NT2/D1 (cell line): ENCODE results near the gene SPHK1.

ENCODE experiments used
- DNase-seq: peaks from one replicate; pipeline ENCODE4 v3.0.0-alpha.2; 2011; ENCODE audit warnings: low read depth, low spot score
- H3K27me3 ChIP-seq: 2 replicates; pipeline ENCODE4 v1.6.0; 2011; ENCODE audit warnings: mild to moderate bottlenecking; ENCODE audit not compliant: insufficient read length, insufficient read depth
- H3K36me3 ChIP-seq: 2 replicates; pipeline ENCODE4 v1.6.1; 2011; ENCODE audit warnings: mild to moderate bottlenecking, low read length, mixed read lengths; ENCODE audit not compliant: insufficient read depth, insufficient read length
- H3K4me1 ChIP-seq: 2 replicates; pipeline ENCODE4 v1.5.1; 2011; ENCODE audit not compliant: insufficient read depth, insufficient read length
- H3K4me3 ChIP-seq: 2 replicates; pipeline ENCODE4 v1.5.1; 2011; ENCODE audit warnings: low read depth; ENCODE audit not compliant: insufficient read length
- H3K9ac ChIP-seq: 2 replicates; pipeline ENCODE4 v1.6.0; 2011; ENCODE audit warnings: low read depth; ENCODE audit not compliant: insufficient read length
- H3K9me3 ChIP-seq: 2 replicates; pipeline ENCODE4 v1.5.1; 2011; ENCODE audit warnings: mild to moderate bottlenecking, low read length; ENCODE audit not compliant: insufficient read depth
- SUZ12 ChIP-seq: IDR thresholded peaks from 2 replicates; pipeline ENCODE4 v1.6.1; 2011; ENCODE audit not compliant: insufficient read length, insufficient read depth; ENCODE audit errors: extremely low read depth
- YY1 ChIP-seq: IDR thresholded peaks from 2 replicates; pipeline ENCODE4 v1.6.1; 2011; ENCODE audit not compliant: insufficient read length, insufficient read depth
- ZNF274 ChIP-seq: IDR thresholded peaks from 2 replicates; pipeline ENCODE4 v1.6.1; 2011; ENCODE audit warnings: mild to moderate bottlenecking, low read depth, low read length

Gene SPHK1

DNA sequence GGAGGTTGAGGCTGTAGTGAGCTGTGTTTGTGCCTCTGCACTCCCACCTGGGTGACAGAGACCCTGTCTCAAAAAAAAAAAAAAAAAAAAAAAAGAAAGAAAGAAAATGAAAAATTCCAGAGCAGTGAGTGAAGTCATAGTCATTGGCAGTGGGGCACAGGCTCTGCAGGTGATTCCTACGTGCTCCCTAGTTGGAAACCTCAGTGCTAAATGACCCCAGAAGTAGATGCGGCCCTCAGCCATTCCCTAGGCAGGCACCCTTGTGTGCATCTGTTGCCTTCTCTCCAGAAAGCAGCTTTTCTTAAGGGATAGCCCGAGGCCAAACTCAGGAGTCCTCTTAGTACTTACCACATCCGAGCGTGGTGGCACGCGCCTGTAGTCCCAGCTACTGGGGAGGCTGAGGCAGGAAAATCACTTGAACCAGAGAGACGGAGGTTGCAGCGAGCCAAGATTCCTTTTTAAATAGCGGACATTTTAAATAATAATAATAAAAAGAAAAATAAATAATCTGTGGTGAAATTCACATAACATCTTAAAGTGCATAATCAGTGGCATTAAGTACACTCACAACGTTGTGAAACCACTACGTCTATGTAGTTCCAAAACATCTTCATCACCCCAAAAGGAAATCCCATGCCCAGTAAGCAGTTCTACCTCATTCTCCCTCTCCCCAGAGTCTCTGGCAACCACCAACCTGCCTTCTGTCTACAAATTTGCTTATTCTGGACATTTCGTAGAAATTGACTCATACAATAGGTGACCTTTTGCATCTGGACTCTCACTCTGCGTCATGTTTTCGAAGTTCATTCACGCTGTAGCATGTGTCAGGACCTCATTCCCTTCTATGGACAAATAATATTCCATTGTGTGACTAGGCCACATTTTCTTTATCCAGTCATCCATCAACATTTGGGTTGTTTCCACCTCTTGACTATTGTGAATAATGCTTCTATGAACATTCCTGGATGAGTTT is 12.5 kb upstream of the SPHK1 start:
- Histone ChIP-seq H3K4me3 (no peak overlapping the region), H3K9ac (no peak overlapping the region), H3K4me1 (peaks cover 18% of the 10 kb centered on the region), H3K36me3 (no peaks in the 10 kb centered on the region), H3K27me3 (no peaks in the 10 kb centered on the region), H3K9me3 (peaks cover 17% of the 10 kb centered on the region; the same call in 1 of the 2 replicates)
- no peak for DNase-seq
- no peak for TF ChIP-seq YY1
- no peak for TF ChIP-seq ZNF274
- no peak for TF ChIP-seq SUZ12

- no peak for DNase-seq
Observed at GRCh38 chr17:76376318-76377133, 7.9 kb upstream of the SPHK1 start.

DNA sequence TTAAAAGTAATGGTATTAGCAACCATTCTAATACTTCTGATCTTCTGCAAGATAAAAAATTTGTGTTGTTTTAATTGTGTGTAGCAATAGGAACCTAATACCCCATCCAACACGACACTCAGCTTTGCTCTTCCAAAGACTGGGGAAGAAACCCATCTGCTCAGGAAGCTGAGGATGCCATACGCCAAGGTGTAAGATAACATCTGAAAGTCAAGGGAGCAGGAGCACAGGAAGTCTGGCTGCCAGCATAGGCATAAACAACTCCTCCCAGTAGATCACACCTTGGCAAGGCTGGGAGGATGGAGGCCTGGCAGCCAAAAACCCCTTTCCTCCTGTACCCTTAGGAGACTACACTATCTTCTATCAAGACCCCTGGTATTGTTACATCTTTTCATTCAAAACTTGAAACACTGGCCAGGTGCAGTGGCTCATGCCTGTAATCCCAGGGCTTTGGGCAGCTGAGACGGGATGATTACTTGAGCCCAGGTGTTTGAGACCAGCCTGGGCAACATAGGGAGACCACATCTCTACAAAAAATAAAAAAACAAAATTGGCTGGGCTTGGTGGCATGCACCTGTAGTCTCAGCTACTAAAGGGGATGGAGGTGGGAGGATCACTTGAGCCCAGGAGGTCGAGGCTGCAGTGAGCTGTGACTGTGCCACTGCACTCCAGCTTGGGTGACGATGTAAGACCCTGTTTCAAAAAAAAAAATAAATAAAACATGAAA is 5.7 kb upstream of the SPHK1 start:
- Histone ChIP-seq H3K36me3 (no peaks in the 10 kb centered on the region), H3K4me1 (peaks cover 15% of the 10 kb centered on the region), H3K4me3 (no peak overlapping the region), H3K27me3 (no peaks in the 10 kb centered on the region), H3K9me3 (no peaks in the 10 kb centered on the region), H3K9ac (no peak overlapping the region)
- DNase-seq, result no peak
- TF ChIP-seq SUZ12, result no peak
- no peak for TF ChIP-seq YY1
- TF ChIP-seq ZNF274, result no peak

More at GRCh38 chr17:76376318-76377133, 7.9 kb upstream of the SPHK1 start:
- no peaks in the 10 kb centered on the region for H3K27me3 ChIP-seq
- H3K36me3 ChIP-seq, result no peaks in the 10 kb centered on the region
- no peak overlapping the region for H3K9ac ChIP-seq
- peaks cover 14% of the 10 kb centered on the region for H3K4me1 ChIP-seq
- H3K9me3 ChIP-seq, result no peaks in the 10 kb centered on the region
- TF ChIP-seq SUZ12 (no peak), ZNF274 (no peak), YY1 (no peak)
- no peak overlapping the region for H3K4me3 ChIP-seq

DNA sequence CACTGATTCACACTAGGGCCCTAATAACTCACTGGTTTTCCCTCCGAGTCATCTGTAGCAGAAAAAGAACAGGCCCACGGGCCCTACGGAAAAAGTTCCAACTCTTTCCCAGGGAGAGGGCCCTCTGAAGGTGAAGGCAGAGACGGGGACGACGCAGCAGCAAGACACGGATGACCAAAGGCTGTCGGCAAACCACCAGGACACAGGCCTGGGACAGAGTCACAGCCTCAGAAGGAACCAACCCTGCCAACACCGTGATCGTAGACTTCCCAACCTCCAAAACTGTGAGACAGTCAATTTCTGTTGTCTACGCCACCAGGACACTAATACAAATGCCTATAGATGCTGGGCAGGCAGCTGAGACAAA is 5.2 kb upstream of the SPHK1 start:
- TF ChIP-seq SUZ12, result no peak
- TF ChIP-seq ZNF274, result no peak
- no peak for TF ChIP-seq YY1
- Histone ChIP-seq H3K9me3 (no peaks in the 10 kb centered on the region), H3K9ac (no peak overlapping the region), H3K4me1 (peaks cover 13% of the 10 kb centered on the region), H3K36me3 (no peaks in the 10 kb centered on the region), H3K27me3 (no peaks in the 10 kb centered on the region), H3K4me3 (no peak overlapping the region)
- DNase-seq, result no peak

DNA sequence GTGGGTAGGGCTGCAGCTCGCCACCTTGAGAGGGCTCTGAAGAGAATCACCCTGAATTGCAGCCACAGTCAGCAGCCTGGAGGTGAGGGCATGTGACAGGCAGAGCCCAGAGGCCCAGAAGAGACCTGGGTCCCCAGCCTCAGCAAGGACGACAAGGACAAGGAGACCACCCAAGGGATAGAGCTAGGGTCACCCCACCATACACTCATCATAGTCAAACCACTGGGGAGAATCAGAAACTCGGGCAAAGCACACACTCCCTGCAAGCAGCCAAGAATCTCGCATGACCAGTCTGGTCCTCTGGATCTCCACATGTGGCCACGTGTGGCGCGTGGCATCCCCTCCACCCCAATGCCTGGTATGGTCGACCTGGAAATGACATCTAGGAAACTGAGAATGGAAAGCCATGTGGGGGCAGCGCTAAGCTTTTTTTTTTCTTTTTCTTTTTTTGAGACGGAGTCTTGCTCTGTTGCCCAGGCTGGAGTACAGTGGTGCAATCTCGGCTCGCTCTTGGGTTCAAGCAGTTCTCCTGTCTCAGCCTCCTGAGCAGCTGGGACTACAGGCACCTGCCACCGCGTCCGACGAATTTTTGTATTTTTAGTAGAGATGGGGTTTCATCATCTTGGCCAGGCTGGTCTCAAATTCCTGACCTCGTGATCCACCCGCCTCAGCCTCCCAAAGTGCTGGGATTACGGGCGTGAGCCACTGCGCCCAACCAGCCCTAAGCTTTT is 4.6 kb upstream of the SPHK1 start:
- Histone ChIP-seq H3K4me3 (no peak overlapping the region), H3K4me1 (peaks cover 11% of the 10 kb centered on the region), H3K36me3 (no peaks in the 10 kb centered on the region), H3K27me3 (peaks cover 4% of the 10 kb centered on the region), H3K9ac (no peak overlapping the region), H3K9me3 (no peaks in the 10 kb centered on the region)
- no peak for DNase-seq
- TF ChIP-seq ZNF274 (no peak), SUZ12 (no peak), YY1 (no peak)

DNA sequence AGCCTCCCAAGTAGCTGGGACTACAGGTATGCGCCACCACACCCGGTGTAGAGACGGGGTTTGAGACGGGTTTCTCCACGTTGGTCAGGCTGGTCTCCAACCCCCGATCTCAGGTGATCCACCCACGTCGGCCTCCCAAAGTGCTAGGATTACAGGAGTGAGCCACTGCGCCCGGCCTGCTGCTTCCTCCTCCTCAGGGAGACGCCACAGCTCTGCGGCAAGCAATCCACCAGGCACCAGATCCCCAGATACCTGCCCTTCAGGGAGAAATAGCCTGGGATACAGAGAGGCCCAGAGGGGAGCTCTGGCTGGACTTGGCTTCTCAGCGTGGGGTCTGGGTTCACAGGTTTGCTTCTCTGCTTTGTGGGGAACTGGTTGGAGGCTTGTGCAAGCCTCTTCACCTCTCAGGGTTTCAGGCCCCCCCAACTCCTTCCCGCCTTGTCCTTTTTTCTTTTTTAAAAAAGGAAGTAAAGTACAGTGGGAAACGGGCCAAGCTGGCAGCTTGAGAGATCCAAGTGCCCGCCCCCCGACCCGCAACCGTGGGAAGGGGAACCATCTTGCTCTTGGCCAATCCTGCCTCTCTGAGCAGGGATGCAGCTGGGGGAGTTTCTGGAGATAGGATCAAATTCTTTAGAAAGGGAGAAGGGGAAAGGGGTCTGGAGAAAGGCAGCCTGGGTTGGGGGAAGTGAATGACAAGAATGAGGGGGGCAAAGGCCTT is 2.6 kb upstream of the SPHK1 start:
- Histone ChIP-seq H3K4me1 (peaks cover 24% of the 10 kb centered on the region), H3K36me3 (peaks cover 10% of the 10 kb centered on the region), H3K9me3 (peaks cover 5% of the 10 kb centered on the region; the same call in 1 of the 2 replicates), H3K9ac (peak overlapping the region; percentile 94), H3K4me3 (no peak overlapping the region), H3K27me3 (peaks cover 14% of the 10 kb centered on the region)
- TF ChIP-seq SUZ12 (no peak), YY1 (no peak), ZNF274 (no peak)
- DNase-seq, result no peak
